ENCODE data around the gene PTPRK.

The PTPRK gene

GRCh38 chr6:128024046-128024445, 496.4 kb downstream of the PTPRK start:
- TF ChIP-seq, protein P1, sequence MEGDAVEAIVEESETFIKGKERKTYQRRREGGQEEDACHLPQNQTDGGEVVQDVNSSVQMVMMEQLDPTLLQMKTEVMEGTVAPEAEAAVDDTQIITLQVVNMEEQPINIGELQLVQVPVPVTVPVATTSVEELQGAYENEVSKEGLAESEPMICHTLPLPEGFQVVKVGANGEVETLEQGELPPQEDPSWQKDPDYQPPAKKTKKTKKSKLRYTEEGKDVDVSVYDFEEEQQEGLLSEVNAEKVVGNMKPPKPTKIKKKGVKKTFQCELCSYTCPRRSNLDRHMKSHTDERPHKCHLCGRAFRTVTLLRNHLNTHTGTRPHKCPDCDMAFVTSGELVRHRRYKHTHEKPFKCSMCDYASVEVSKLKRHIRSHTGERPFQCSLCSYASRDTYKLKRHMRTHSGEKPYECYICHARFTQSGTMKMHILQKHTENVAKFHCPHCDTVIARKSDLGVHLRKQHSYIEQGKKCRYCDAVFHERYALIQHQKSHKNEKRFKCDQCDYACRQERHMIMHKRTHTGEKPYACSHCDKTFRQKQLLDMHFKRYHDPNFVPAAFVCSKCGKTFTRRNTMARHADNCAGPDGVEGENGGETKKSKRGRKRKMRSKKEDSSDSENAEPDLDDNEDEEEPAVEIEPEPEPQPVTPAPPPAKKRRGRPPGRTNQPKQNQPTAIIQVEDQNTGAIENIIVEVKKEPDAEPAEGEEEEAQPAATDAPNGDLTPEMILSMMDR (IDR thresholded peaks at IDR 0.05; ENCODE audit: low read depth, low read length): no peak
- Histone ChIP-seq H3K4me3 (ENCODE audit: low read depth, low read length) (no peak overlapping the region), H3K9me3 (ENCODE audit: severe bottlenecking) (no peaks in the 10 kb centered on the region), H3K27ac (no peak overlapping the region), H3K27me3 (ENCODE audit: insufficient read depth, low read depth, severe bottlenecking) (no peaks in the 10 kb centered on the region), H3K36me3 (no peaks in the 10 kb centered on the region)
- no peak for DNase-seq

- Histone ChIP-seq H3K27ac (no peak overlapping the region), H3K36me3 (no peaks in the 10 kb centered on the region), H3K9me3 (ENCODE audit: severe bottlenecking) (no peaks in the 10 kb centered on the region), H3K4me3 (ENCODE audit: low read depth, low read length) (no peak overlapping the region), H3K27me3 (ENCODE audit: insufficient read depth, low read depth, severe bottlenecking) (no peaks in the 10 kb centered on the region)
- TF ChIP-seq, protein P1 (IDR thresholded peaks at IDR 0.05; ENCODE audit: low read depth, low read length): no peak
- DNase-seq: no peak
These were observed 501.6 kb downstream of the PTPRK start for GRCh38 chr6:128018821-128019220.

DNA sequence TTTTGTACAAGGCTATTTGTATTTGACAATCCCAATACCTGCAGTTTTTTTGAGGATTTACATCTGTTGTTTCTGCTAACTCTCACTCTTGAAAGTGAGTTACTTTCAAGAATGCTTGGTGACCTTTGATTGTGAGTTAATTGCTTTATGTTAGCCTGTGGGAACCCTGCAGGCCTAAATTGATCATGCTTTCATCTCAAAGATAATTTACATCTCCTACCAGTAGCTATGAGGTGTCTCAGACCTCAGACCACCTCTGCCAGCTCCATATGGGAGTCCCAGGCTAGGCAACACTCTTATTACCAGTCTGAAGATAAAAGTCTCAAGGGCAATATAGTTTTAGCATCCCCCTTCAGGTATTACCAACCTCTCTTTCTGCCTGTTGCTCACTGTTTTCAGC, 503.1 kb downstream of the PTPRK start:
- Histone ChIP-seq H3K9me3 (ENCODE audit: severe bottlenecking) (no peaks in the 10 kb centered on the region), H3K27me3 (ENCODE audit: insufficient read depth, low read depth, severe bottlenecking) (no peaks in the 10 kb centered on the region), H3K27ac (no peak overlapping the region), H3K4me3 (ENCODE audit: low read depth, low read length) (no peak overlapping the region), H3K36me3 (no peaks in the 10 kb centered on the region)
- TF ChIP-seq, protein P1 (IDR thresholded peaks at IDR 0.05; ENCODE audit: low read depth, low read length): no peak
- DNase-seq: no peak

GRCh38 chr6:128007658-128008057, 512.7 kb downstream of the PTPRK start:
- TF ChIP-seq, protein P1 (IDR thresholded peaks at IDR 0.05; ENCODE audit: low read depth, low read length): no peak
- no peak for DNase-seq
- Histone ChIP-seq H3K36me3 (no peaks in the 10 kb centered on the region), H3K27ac (no peak overlapping the region), H3K9me3 (ENCODE audit: severe bottlenecking) (no peaks in the 10 kb centered on the region), H3K4me3 (ENCODE audit: low read depth, low read length) (no peak overlapping the region), H3K27me3 (ENCODE audit: insufficient read depth, low read depth, severe bottlenecking) (no peaks in the 10 kb centered on the region)

- Histone ChIP-seq H3K27ac (no peak overlapping the region), H3K4me3 (ENCODE audit: low read depth, low read length) (no peak overlapping the region), H3K9me3 (ENCODE audit: severe bottlenecking) (no peaks in the 10 kb centered on the region), H3K27me3 (ENCODE audit: insufficient read depth, low read depth, severe bottlenecking) (no peaks in the 10 kb centered on the region), H3K36me3 (no peaks in the 10 kb centered on the region)
- TF ChIP-seq, protein P1 (IDR thresholded peaks at IDR 0.05; ENCODE audit: low read depth, low read length): no peak
- DNase-seq: no peak
These were observed 515.4 kb downstream of the PTPRK start for GRCh38 chr6:128005009-128005408.

GRCh38 chr6:128000363-128000762, 520.0 kb downstream of the PTPRK start:
- TF ChIP-seq, protein P1 (IDR thresholded peaks at IDR 0.05; ENCODE audit: low read depth, low read length): no peak
- Histone ChIP-seq H3K27ac (no peak overlapping the region), H3K4me3 (ENCODE audit: low read depth, low read length) (no peak overlapping the region), H3K36me3 (no peaks in the 10 kb centered on the region), H3K27me3 (ENCODE audit: insufficient read depth, low read depth, severe bottlenecking) (no peaks in the 10 kb centered on the region), H3K9me3 (ENCODE audit: severe bottlenecking) (no peaks in the 10 kb centered on the region)
- DNase-seq: no peak
